K562 (cell line): ENCODE measurements around the gene ALG6. TPM values are rescaled to one million over a fixed set of nuclear protein-coding genes. Genes with fewer than 3 reads are reported as not detected.

ENCODE experiments used
- ATAC-seq: fragments of 200-7000 bp; cut with Tn5 transposase; 3 replicates; pipeline ENCODE4 v1.9.1; 2020; ENCODE audit warnings: moderate library complexity
- BruUV-seq: library from RNA; stranded (reverse); fragments of 400-500 nt; replicated peaks from 2 replicates; lab custom pipeline; 2021; lab: Mats Ljungman, UMichigan
- CTCF ChIA-PET: fragments of 300-600 bp; formaldehyde crosslinking; extraction: SDS; loops from one replicate; lab custom pipeline; 2021; ENCODE audit warnings: low intra/inter-chr PET ratio; lab: Yijun Ruan, JAX
- POLR2A ChIA-PET: fragments of 300-600, 350-650 bp; sonication (Branson Sonifier 250); formaldehyde crosslinking; extraction: SDS; loops from one replicate; lab custom pipeline; 2021; ENCODE audit warnings: antibody characterized with exemption, inconsistent platforms; lab: Yijun Ruan, JAX
- DNase-seq, 4 experiments: peaks; one replicate each; pipeline versions ENCODE4 v3.0.0 to v3.0.0-alpha.2; 2011 to 2018; ENCODE audit warnings: low spot score in 3 of 4, mixed read lengths in 3 of 4; ENCODE audit errors: extremely low read depth in 1 of 4
- FAIRE-seq: peaks from 2 replicates; lab custom pipeline; 2011; peaks lifted over from hg19 to GRCh38; lab: Jason Lieb, UNC
- H2AFZ ChIP-seq: 2 replicates; pipeline ENCODE4 v1.6.0; 2011; ENCODE audit warnings: low read depth, low read length, control low read depth, inconsistent platforms
- H3K27ac ChIP-seq: fragments of 200-600 bp; 3 replicates; pipeline ENCODE4 v1.8.0; 2011; ENCODE audit warnings: low read depth, mild to moderate bottlenecking, control low read depth, inconsistent platforms, low read length, moderate library complexity, mixed read lengths; ENCODE audit errors: extremely low read depth
- H3K27me3 ChIP-seq, 2 experiments: fragments of 300-600 bp in 1 of 2; 2 replicates in 1 of 2; 3 replicates in 1 of 2; pipeline versions ENCODE4 v1.6.0 to v1.8.0; 2011; ENCODE audit warnings: inconsistent platforms in 2 of 2, low read length in 2 of 2, mild to moderate bottlenecking in 1 of 2, mixed read lengths in 1 of 2, moderate library complexity in 1 of 2; ENCODE audit not compliant: control insufficient read depth in 2 of 2, insufficient read depth in 2 of 2
- H3K36me3 ChIP-seq: fragments of 300-600 bp; 3 replicates; pipeline ENCODE4 v1.8.0; 2011; ENCODE audit warnings: mild to moderate bottlenecking, low read length, inconsistent platforms; ENCODE audit not compliant: control insufficient read depth, insufficient read depth
- H3K4me1 ChIP-seq, 2 experiments: fragments of 200-600 bp in 1 of 2; replicated peaks in 1 of 2; 2 replicates in 1 of 2; 3 replicates in 1 of 2; pipeline versions ENCODE4 v1.5.1 to v1.8.0; 2011; ENCODE audit warnings: inconsistent platforms in 2 of 2, low read length in 2 of 2, mild to moderate bottlenecking in 1 of 2, mixed read lengths in 1 of 2, moderate library complexity in 1 of 2; ENCODE audit not compliant: control insufficient read depth in 2 of 2, insufficient read depth in 2 of 2
- H3K4me2 ChIP-seq: 2 replicates; pipeline ENCODE4 v1.6.1; 2011; ENCODE audit warnings: low read length, control low read depth, inconsistent platforms, mixed read lengths; ENCODE audit not compliant: insufficient read depth
- H3K4me3 ChIP-seq: fragments of 200-600 bp; sonication (generic), shearing (Covaris generic); 2 replicates; pipeline ENCODE4 v1.5.1; 2016; ENCODE audit warnings: control low read depth, inconsistent platforms
- H3K79me2 ChIP-seq: fragments of 200-600 bp; 3 replicates; pipeline ENCODE4 v1.8.0; 2011; ENCODE audit warnings: low read length, inconsistent platforms; ENCODE audit not compliant: control insufficient read depth, insufficient read depth
- H3K9ac ChIP-seq, 2 experiments: 2 replicates each; pipeline versions ENCODE4 v1.6.0 to v1.6.1; 2011; ENCODE audit warnings: low read depth in 2 of 2, low read length in 2 of 2, control low read depth in 1 of 2, inconsistent platforms in 1 of 2, mild to moderate bottlenecking in 1 of 2, mixed read lengths in 1 of 2; ENCODE audit not compliant: insufficient read depth in 1 of 2
- H3K9me1 ChIP-seq: one replicate; pipeline ENCODE4 v1.6.0; 2011; ENCODE audit warnings: inconsistent platforms, mild to moderate bottlenecking, low read length, moderate library complexity; ENCODE audit not compliant: control insufficient read depth, insufficient read depth
- H3K9me3 ChIP-seq: replicated peaks from 2 replicates; pipeline ENCODE4 v1.5.1; 2011; ENCODE audit warnings: low read depth, low read length, inconsistent platforms; ENCODE audit not compliant: control insufficient read depth, insufficient read depth
- H4K20me1 ChIP-seq: replicated peaks from 2 replicates; pipeline ENCODE4 v1.6.1; 2011; ENCODE audit warnings: low read length, inconsistent platforms, mixed read lengths; ENCODE audit not compliant: control insufficient read depth, insufficient read depth
- ATF1 ChIP-seq, 2 experiments: fragments of 450-650 bp in 1 of 2; IDR thresholded peaks; 2 replicates each; pipeline ENCODE4 v1.6.1; 2016; ENCODE audit warnings: missing compliant biosample characterization in 1 of 2, missing genetic modification characterization in 1 of 2
- CBFA2T2 ChIP-seq: fragments of 450-650 bp; conservative IDR thresholded peaks from 2 replicates; pipeline ENCODE4 v1.6.1; 2017; ENCODE audit warnings: mild to moderate bottlenecking
- CXXC5 ChIP-seq: fragments of 250-450 bp; sonication (Bioruptor Pico); IDR thresholded peaks from 2 replicates; pipeline ENCODE4 v1.8.0; 2022; ENCODE audit warnings: inconsistent platforms, mild to moderate bottlenecking, moderate library complexity
- EGR1 ChIP-seq: fragments of 450-650 bp; conservative IDR thresholded peaks from 2 replicates; pipeline ENCODE4 v1.6.1; 2017; ENCODE audit warnings: mild to moderate bottlenecking
- FOXK1 ChIP-seq: sonication (generic); formaldehyde crosslinking; IDR thresholded peaks from 2 replicates; pipeline ENCODE4 v1.8.0; 2022; ENCODE audit warnings: missing genetic modification reagents, mild to moderate bottlenecking, borderline replicate concordance
- HDAC1 ChIP-seq, 2 experiments: fragments of 450-650 bp; IDR thresholded peaks; 2 replicates each; pipeline ENCODE4 v1.6.1; 2016 to 2017; ENCODE audit warnings: inconsistent platforms in 1 of 2, mild to moderate bottlenecking in 1 of 2, moderate library complexity in 1 of 2
- HDGF ChIP-seq: fragments of 450-650 bp; IDR thresholded peaks from 2 replicates; pipeline ENCODE4 v1.6.1; 2016
- MCM3 ChIP-seq: fragments of 450-650 bp; IDR thresholded peaks from 2 replicates; pipeline ENCODE4 v1.6.1; 2016
- PHF8 ChIP-seq: fragments of 200-600 bp; sonication (generic); IDR thresholded peaks from 2 replicates; pipeline ENCODE4 v1.6.1; 2012; ENCODE audit warnings: mixed run types, mild to moderate bottlenecking, inconsistent platforms, low read length, moderate library complexity, borderline replicate concordance
- TAF1 ChIP-seq: IDR thresholded peaks from 2 replicates; pipeline ENCODE4 v1.6.1; 2011; ENCODE audit warnings: mild to moderate bottlenecking, low read length, moderate library complexity; ENCODE audit not compliant: insufficient read depth, control insufficient read depth, severe bottlenecking; ENCODE audit errors: extremely low read depth
- ZNF507 ChIP-seq: conservative IDR thresholded peaks from 2 replicates; pipeline ENCODE4 v1.6.1; 2017; ENCODE audit warnings: missing genetic modification characterization, missing compliant biosample characterization
- WGBS: fragments of 100-300 bp; shearing (Covaris generic); methylation state at CpG from one replicate; pipeline ENCODE4 v1.1.6; 2016; ENCODE audit warnings: low coverage, mixed read lengths; ENCODE audit not compliant: insufficient coverage; ENCODE audit errors: missing lambda C conversion rate; 5-methylcytosine and 5-hydroxymethylcytosine counted together
- in situ Hi-C: fragments of 300-500 bp; cut with MboI; formaldehyde crosslinking; loops from 4 replicates; pipeline ENCODE4 v1.15.0; 2018; ENCODE audit warnings: inconsistent platforms, mixed read lengths
- intact Hi-C: fragments of 100-400 bp; cut with micrococcal nuclease; formaldehyde crosslinking; loops from 2 replicates; pipeline ENCODE4 v1.14.2; 2022
- polyA plus RNA-seq, 8 experiments: library from polyadenylated mRNA; depleted of rRNA in 4 of 8; stranded (reverse) in 5 of 8; unstranded in 3 of 8; fragments of >200 nt; fragmentation: Nextera tagmentation in 2 of 8; fragmentation: Illumina TruSeq in 1 of 8; extraction: Ambion mirVana in 2 of 8; extraction: Trizol in 1 of 8; gene quantifications; 2 replicates each; pipeline versions ENCODE4 v1.2.1 to v1.2.3, GENCODE V29; 2011 to 2014; ENCODE audit warnings: inconsistent platforms in 1 of 8, missing spikeins in 1 of 8
- total RNA-seq, 7 experiments: library from RNA; depleted of rRNA in 6 of 7; stranded (reverse); fragments of >200 nt in 6 of 7; fragmentation: Illumina TruSeq in 2 of 7; extraction: Trizol in 2 of 7; gene quantifications; 2 replicates each; pipeline versions ENCODE4 v1.2.1 to v1.2.3, GENCODE V29; 2011 to 2021; ENCODE audit warnings: low replicate concordance in 1 of 7
- TF ChIP-seq, protein P1 (sequence below): fragments of 200-800 bp; sonication (Bioruptor generic); IDR thresholded peaks from 2 replicates; pipeline ENCODE4 v1.6.1; 2017; ENCODE audit warnings: missing genetic modification characterization, missing compliant biosample characterization
- TF ChIP-seq, protein P2 (sequence below): fragments of 450-650 bp; conservative IDR thresholded peaks from 2 replicates; pipeline ENCODE4 v1.6.1; 2016; ENCODE audit warnings: missing genetic modification characterization, low read depth, mild to moderate bottlenecking, control low read depth, missing compliant biosample characterization
- TF ChIP-seq, protein P3 (sequence below), 2 experiments: fragments of 450-650 bp; conservative IDR thresholded peaks; 2 replicates each; pipeline ENCODE4 v1.6.1; 2017; ENCODE audit warnings: mild to moderate bottlenecking in 2 of 2, moderate library complexity in 2 of 2
- TF ChIP-seq, protein P4 (sequence below): fragments of 450-650 bp; formaldehyde crosslinking; IDR thresholded peaks from 2 replicates; pipeline ENCODE4 v1.4.0; 2020; ENCODE audit warnings: mild to moderate bottlenecking, moderate library complexity

ALG6 gene
- total and polyA plus RNA-seq, 9 of the 15 experiments (the other 6 are each of a cell fraction or from before 2014, with no cell fraction given), result 14.6 to 35.7 (median 23.3) TPM

DNA sequence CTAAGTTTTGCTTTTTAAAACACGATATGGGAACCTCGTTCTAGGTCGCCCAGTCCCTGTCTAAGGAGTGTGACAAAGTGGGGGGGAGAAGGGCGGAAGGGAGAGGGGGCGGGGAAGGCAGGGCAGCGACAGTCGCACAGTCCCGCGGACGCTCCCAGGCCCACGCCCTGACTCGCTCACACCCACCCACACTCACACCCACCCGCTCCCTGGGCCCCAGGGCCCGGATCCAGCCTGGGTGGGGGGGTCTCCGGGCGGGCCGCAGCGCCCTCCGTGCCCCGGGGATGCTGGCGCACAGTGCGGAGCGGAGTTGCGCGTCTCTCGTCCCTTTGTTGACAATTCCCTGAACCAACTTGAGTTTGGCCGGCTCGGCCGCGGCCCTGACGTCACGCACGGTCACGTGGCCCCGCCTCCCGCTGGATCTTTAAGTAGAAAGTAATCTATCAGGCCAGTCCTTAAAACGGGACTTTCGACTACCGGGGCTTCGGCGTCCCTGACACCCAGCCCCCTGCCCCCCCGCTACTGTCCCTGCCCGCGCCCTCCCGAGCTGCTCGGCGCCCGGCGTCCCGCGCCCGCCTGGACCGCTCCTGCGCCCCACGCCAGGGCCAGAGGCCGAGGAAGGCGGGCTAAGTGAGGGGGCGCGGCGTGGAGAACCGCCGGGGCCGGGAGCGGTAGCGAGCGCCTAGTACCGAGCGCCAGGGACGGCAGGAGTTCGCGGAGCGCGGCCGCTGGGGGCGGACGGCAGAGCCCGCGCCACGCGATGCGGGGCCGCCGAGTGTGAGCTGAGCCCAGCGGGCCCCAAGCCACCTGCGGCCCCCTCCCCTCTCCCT lies 45.1 kb upstream of the ALG6 start, which contains the start of gene FOXD3:
Gene FOXD3 (plus strand): TSS at position 454 of the 830 bp plus-strand sequence. CDS start 492 bp downstream, outside the sequence.
- peaks cover 11 to 24% of the 10 kb centered on the region in 2 experiments; a peak in 3 of 5 replicates for H3K27me3 ChIP-seq
- BruUV-seq, result no TSS peak
- no peaks in the 10 kb centered on the region for H3K9me1 ChIP-seq
- H3K4me3 ChIP-seq, result peak within 1 kb of the TSS; percentile 50
- DNase-seq (peak; percentile 69 to 83 (median 71)), ATAC-seq (peak; percentile 82), FAIRE-seq (peak; percentile 80)
- peak within 1 kb of the TSS; percentile 69 for H3K4me2 ChIP-seq
- peak within 1 kb of the TSS; percentile 93 for H2AFZ ChIP-seq
- peak within 1 kb of the TSS; percentile 40 for H3K27ac ChIP-seq
- H3K36me3 ChIP-seq, result no peaks in the 10 kb centered on the region
- peaks cover 8 to 37% of the 10 kb centered on the region in 2 experiments; a peak in 4 of 5 replicates for H3K4me1 ChIP-seq
- WGBS, result 2% methylated on average over 29 of the region's 85 CpGs
- no peaks in the 10 kb centered on the region for H4K20me1 ChIP-seq
- peak within 1 kb of the TSS; percentile 66 to 93; a peak in 3 of 4 replicates for H3K9ac ChIP-seq
- CTCF ChIA-PET, result no interaction called here
- POLR2A ChIA-PET, result interaction anchor here (1.0 to 1.2 kb wide), 3 partner anchors 13 to 83 kb away, joined by 3 read pairs; no protein-coding TSS in a partner anchor
- in situ Hi-C loops (no loop called here), intact Hi-C loops (no loop called here)
- no peaks in the 10 kb centered on the region for H3K9me3 ChIP-seq
- no peaks in the 10 kb centered on the region for H3K79me2 ChIP-seq
- TF ChIP-seq, protein P1, sequence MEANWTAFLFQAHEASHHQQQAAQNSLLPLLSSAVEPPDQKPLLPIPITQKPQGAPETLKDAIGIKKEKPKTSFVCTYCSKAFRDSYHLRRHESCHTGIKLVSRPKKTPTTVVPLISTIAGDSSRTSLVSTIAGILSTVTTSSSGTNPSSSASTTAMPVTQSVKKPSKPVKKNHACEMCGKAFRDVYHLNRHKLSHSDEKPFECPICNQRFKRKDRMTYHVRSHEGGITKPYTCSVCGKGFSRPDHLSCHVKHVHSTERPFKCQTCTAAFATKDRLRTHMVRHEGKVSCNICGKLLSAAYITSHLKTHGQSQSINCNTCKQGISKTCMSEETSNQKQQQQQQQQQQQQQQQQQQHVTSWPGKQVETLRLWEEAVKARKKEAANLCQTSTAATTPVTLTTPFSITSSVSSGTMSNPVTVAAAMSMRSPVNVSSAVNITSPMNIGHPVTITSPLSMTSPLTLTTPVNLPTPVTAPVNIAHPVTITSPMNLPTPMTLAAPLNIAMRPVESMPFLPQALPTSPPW (CRISPR knock-in tag), result peak; percentile 71
- 0 out of 4 replicates have a peak, but pooled peaks of 1 of the 2 experiments have one; percentile 32 for TF ChIP-seq HDAC1 (IDR thresholded peaks at IDR 0.05)
- no peak for TF ChIP-seq ZNF507 (tag)
- TF ChIP-seq ATF1 (CRISPR knock-in tag; IDR thresholded peaks at IDR 0.05), result peak; percentile 36; the same call in 1 of the 2 replicates
- TF ChIP-seq ATF1 (tag; IDR thresholded peaks at IDR 0.05), result peak; percentile 95
- peak; percentile 42 for TF ChIP-seq TAF1
- peak; percentile 76 for TF ChIP-seq CXXC5 (CRISPR knock-in tag)
- peak; percentile 36; the same call in 1 of the 2 replicates for TF ChIP-seq PHF8
- peak; percentile 56; the same call in 1 of the 2 replicates for TF ChIP-seq FOXK1
- TF ChIP-seq HDGF, result no peak
- TF ChIP-seq, protein P2, sequence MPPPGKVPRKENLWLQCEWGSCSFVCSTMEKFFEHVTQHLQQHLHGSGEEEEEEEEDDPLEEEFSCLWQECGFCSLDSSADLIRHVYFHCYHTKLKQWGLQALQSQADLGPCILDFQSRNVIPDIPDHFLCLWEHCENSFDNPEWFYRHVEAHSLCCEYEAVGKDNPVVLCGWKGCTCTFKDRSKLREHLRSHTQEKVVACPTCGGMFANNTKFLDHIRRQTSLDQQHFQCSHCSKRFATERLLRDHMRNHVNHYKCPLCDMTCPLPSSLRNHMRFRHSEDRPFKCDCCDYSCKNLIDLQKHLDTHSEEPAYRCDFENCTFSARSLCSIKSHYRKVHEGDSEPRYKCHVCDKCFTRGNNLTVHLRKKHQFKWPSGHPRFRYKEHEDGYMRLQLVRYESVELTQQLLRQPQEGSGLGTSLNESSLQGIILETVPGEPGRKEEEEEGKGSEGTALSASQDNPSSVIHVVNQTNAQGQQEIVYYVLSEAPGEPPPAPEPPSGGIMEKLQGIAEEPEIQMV, result peak; percentile 73
- TF ChIP-seq, protein P3, sequence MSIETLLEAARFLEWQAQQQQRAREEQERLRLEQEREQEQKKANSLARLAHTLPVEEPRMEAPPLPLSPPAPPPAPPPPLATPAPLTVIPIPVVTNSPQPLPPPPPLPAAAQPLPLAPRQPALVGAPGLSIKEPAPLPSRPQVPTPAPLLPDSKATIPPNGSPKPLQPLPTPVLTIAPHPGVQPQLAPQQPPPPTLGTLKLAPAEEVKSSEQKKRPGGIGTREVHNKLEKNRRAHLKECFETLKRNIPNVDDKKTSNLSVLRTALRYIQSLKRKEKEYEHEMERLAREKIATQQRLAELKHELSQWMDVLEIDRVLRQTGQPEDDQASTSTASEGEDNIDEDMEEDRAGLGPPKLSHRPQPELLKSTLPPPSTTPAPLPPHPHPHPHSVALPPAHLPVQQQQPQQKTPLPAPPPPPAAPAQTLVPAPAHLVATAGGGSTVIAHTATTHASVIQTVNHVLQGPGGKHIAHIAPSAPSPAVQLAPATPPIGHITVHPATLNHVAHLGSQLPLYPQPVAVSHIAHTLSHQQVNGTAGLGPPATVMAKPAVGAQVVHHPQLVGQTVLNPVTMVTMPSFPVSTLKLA (conservative IDR thresholded peaks at IDR 0.05), result peak; percentile 68 to 77
- TF ChIP-seq CBFA2T2, result peak; percentile 41
- TF ChIP-seq, protein P4, sequence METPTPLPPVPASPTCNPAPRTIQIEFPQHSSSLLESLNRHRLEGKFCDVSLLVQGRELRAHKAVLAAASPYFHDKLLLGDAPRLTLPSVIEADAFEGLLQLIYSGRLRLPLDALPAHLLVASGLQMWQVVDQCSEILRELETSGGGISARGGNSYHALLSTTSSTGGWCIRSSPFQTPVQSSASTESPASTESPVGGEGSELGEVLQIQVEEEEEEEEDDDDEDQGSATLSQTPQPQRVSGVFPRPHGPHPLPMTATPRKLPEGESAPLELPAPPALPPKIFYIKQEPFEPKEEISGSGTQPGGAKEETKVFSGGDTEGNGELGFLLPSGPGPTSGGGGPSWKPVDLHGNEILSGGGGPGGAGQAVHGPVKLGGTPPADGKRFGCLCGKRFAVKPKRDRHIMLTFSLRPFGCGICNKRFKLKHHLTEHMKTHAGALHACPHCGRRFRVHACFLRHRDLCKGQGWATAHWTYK (CRISPR knock-in tag), result no peak
- no peak for TF ChIP-seq MCM3
- peak; percentile 76 for TF ChIP-seq EGR1
